GM19238 (cell line): ENCODE measurements around the gene CTBP2.

Experiments used
- DNase-seq: peaks from one replicate; pipeline ENCODE4 v3.0.0; 2011; ENCODE audit warnings: low spot score; ENCODE audit not compliant: insufficient read length

CTBP2 gene

DNA sequence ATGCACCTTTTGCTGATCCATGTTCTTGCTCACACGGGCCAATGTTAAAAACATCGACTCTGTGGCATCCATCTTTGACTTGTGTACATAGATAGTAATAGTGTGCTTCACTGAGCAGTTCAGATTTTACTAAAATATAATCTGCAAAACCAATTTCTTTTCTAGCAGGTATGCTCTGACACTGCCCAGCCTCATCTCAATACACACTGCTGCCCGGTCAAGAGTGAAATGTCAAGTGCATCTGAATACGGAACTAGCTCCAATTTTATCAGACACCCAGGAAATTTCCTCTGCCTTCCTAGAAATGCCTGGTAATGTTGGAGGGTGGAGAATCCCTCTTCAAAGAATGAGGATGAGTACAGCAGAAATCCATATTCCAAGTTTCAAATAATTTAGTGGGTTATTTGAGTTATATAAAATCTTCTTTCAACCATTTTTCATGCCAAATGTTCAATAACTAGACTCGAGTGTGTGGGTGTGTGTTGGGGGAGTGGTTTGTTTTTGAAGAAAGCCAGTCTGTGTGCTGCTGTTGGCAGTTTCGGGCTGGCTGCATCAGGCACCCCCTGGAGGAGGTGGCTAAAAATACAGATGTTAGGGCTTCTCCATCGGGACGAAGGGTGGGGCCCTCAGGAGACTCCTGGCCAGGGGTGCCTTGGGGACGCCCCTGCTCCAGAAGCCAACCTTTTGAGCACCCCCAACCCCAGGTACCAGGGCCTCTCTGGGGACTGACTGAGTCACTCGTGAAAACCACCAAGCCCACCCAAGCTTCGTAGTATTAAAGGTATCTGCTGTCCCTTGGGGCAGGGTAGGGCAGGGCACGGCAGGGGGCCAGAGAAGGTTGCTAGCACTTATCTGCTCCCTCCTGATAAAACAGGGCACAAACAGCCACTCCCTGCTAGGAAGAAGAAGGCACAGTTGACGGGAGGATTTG is 15.4 kb downstream of the CTBP2 start:
- DNase-seq = no peak

DNA sequence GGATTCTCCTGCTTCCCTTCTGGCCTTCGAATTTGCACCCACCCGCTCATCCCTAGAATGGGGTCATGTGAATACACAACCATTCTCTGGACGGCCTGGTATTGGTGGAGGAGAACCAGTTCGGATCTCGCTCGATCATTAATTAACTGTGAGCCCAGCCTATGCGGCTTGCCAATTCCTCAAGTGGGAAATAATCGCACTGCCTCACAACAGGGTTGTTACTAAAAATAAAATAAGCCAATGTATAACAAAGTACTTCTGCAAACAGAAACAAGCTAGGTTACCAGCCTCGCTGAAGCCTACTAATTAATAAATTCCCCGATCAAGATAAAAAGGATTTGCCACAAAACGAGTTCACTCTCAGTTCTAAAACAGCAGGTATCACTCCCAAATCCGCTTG is 16.2 kb downstream of the CTBP2 start:
- DNase-seq = no peak

DNA sequence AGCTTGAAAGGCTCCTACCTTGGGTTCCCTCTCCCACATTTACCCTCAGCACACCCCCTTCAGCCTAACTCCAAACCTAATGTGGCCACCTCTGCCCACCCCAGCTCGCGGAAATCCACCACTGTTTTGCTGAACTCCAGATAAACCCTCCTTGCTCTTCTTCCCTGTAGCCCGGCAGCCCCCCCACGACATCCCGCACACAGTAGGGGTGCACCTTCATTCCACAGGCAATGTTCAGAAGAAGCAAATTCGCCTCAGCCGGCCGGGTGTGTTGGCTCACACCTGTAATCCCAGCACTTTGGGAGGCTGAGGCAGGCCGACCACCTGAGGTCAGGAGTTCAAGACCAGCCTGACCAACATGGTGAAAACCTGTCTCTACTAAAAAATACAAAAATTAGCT is 17.4 kb downstream of the CTBP2 start:
- DNase-seq = no peak

DNA sequence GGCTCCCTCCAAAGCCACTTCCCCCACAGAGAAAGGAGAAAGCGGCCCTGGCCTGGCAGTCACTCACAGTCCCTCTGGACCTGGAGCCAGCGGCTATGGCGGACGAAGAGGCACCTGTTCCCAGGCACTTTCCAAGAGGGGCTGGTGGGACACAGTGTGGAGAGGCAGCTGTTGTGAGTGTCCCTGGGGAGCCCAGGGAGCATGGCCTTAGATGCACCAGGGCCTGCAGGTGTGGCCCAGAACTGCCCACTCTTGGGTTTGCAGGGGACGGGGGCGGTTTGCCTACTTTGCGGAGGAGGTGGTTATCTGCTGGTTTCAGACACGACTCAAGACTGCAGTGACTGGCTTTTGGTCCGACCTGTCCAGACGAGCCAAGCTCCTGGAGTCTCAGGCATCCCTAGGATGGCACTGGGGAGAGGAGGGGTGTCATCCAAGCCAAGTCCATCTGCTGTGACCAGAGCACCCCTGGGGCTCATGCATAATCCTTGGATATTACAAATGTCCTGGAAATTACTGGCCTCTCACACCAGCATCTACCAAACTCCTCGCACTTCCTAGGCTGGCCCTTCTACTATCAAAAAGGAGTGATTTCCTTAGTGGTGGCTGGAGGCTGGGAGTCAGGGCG is 18.4 kb downstream of the CTBP2 start:
- no peak for DNase-seq

DNA sequence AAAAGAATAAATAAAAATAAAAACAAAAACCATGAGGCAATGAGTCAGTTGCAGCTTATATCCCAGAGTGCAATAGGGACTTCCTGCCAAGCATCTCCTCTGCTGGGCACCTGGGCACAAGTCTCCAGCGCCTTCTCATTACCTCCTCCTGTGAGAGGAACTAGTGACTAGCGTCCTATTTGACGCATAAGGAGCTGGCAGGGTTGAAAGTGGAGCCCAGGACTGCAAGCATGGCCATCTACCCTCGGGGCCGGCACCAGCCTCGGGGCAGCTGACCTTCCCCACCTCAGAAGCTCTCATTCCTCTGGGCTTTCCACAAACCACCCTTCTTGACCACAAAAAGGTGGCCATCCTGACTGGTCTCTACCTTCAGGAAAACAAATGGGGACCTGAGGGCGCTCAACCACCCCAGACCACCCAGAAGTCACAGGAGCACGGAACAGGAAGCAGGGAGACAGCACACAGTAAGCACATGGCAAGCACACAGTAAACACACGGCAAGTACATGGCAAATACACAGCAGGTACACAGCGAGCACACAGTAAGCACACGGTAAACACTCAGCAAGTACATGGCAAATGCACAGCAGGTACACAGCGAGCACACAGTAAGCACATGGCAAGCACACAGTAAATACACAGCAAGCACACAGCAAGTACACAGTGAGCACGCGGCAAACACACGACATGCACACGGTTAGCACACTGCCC is 19.1 kb downstream of the CTBP2 start:
- DNase-seq = no peak

DNA sequence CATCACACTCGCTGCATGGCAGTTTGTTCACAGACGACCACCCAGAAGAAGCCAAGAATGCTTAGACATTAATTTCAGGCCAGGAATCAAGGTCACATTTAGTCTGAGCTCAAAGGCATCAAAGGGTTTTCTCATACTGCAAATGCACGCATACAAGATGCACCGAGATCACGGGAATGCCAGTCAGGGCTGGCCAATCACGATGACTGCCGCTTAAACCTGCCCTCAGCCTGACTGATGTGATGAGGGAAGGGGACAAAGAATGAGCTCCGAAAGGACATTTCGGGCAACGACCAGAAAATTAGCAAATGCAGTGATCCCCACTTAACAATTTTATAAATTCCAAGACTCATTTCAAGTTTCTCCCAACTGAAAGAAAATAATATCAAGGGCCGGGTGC is 20.2 kb downstream of the CTBP2 start:
- DNase-seq = no peak

DNA sequence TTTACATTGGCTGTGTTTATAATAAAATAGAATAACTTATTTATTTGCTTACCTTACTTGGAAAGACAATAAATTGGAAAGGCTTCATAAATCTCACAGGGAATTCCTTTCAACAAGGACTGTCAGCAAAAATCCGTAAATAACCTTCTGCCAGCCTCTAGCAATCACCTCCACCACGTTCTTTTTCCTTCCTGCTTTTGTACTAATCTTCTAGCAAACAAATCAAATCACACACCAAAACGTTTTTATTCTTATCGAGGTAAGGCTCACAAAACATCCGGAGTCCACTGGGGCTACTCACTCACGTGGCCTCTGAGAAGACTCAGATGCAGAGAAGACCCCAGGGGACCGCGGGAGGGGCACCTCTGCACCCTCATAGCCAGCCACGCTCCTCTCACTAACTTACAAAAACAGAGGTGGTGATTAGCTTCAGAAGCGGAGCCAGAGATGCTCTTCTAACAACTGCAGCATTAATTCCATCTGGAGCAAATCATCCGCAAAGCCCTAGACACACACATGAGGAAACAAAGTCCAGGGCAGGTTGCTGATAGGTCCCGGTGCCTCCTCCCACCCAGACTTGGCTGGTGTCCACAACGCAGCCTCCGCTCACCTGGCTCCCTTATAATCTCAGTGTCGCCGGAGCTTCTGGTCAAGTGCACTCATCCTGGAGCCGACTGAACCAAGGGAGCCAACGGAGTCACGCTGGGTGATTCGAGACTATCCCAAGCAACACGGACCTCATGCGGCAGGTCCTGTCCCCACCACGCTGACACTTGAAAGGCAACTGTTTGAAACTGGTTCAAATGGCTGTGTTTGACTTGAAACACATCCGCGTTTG is 22.5 kb downstream of the CTBP2 start:
- DNase-seq = no peak

DNA sequence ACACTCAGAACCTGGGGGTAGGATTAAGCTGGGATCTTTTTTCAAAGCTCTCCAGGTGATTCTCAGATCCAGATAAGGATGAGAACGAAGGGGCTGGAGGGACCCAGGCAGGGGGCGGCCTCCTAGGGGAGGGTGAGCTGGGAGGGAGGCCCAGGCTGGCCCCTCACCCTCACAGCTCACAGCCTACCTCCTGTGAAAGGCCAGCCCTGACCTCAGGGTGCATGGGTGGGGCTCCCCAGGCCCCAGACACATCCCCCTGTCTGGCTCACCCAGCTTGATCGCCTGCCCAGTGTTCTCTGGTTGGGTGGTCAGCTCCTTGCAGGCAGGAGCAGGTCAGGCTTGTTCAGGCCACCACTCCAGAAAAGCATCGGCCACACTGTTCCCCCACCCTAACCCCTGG is 24.3 kb downstream of the CTBP2 start:
- DNase-seq = no peak

DNA sequence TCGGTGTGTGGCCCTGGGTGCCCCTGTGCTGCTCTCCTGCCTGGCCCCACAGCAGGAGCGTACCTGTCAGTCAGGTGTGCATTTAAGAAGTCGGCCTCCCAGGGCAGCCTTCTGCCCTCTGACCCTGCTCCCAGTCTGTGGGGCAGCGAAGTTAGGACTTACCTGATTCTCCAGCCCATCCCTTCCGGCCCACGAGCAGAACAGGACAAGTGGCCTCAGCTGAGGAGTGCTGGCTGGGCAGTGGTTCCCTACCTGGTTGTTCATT is 24.7 kb downstream of the CTBP2 start:
- DNase-seq = no peak

DNA sequence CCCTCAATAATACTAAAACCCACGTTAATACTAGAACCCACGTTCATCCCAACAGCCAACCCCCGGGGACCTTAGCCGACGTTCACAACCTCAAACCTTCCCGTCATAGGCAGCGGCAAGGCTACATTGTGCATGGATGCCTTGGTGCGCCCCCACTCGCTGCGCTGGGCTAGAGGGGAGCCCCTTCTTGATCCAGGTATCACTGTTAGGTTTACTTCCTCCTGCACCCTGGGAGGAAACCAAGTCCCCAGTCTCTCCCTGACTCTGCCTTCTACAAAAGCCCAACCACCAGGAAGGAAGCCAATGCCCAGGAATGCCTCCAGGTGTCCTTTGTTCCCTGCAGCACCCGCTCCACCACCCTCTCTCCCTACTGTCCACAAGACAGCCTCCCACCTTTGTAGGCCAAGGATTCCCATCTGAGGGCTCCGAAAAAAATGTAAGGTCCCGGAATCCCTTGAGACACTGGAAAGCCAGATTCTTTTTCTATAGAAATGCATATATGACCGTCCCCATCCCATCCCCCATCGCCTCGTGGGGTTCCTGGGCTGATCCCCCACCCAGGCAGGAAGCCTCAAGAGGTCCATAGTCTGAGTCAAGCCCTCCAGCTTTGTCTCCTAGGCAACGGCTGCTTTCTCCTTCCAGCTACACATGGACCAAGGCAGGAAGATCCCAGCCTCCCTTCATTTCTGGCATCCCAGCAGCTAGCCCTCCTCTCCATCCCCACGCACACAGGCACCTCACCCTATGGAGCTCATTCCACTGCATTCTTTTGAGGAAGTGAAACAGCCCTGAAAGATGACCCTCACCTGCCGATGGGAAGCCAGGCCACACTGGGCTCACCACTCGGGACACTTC is 25.2 kb downstream of the CTBP2 start:
- no peak for DNase-seq

DNA sequence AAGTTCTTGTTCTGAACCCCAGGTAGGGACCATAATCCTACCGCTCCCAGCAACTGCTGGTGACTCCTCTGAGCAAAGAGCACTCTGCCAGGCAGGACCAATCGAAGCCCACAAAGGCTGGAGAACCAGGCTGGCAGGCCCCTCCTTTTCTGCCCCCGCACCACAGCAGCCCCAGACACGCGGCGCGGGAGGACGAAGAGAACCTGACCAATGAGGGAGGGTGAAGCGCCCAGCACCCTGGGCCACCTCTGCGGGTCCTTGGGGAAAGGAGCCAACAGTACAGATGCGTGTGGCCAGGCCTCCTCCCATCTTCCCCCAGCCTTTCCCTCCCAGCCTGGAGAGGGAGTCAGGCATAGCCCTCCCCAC is 25.9 kb downstream of the CTBP2 start:
- no peak for DNase-seq

DNA sequence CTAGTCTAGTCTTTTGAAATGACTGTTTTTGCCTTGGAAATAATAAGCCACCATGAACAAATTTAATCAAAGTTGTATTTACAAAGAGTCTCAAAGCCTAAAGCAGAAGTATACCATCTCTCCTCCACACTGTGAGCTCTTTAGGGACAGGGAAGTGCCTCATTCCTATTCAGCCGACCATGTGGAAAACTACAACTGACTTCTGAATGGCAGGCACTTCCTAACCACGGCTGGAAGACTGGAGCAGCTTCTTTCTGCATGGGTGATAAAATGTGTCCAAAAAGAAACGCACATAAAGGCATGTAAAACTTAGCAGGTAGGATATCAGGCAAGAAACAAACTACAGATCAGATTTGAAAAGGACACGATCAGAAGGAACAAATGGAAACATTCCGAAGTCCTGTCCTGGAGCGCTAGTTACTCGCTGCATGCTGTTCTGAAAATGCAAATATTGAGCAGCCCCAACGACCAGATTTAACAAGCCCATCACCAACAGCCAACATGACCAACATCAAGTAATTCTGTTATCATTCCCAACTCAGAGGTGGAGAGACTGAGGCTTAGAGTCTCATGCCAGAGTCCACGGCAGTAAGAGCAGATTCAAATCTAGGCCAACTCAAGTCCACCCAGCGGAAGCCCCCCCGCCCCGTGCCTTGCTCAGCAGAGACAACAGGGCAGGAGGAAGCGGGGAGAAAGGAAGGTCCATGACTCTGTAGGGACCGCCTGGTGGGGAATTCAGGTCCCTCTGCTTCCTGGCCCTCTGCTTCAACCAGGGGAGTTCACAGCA is 26.5 kb downstream of the CTBP2 start:
- no peak for DNase-seq

DNA sequence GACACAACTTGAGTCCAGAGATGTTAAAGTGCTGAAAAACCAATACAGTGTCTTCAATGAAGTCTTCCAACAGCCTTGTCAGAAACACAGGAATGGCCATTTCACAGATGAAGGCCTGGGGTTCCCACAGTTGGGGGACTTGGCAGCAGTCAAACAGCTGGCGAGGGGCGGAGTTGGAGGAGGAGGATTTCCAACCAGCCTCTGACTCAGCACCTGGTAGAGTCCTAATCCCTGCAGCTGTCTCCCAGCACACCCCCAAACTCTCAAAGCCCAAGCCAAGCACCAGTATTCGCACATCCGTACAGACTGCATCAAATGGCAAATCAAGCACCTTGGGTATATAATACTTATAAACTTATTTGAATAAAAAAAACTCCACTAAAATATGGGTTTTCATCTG is 28.0 kb downstream of the CTBP2 start:
- no peak for DNase-seq

DNA sequence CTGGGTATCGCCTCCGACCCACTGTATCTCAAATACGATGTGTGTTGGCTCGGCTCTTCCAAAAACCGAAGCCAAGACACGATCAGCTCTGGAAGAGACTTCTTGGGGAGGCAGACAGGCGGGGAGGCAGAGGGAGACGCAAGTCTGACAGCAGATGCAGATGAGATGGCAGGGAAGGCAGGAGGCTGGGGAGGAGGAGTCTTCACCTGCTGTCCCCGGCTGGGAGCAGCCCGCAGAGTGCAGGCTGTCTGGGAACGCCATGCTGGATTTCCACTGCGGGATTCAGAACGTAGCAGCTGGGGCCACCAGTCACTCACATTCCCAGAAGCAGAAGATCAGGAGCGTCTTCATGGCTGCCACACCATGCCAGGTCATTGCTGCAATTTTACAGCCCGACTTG is 29.4 kb downstream of the CTBP2 start:
- DNase-seq = no peak

DNA sequence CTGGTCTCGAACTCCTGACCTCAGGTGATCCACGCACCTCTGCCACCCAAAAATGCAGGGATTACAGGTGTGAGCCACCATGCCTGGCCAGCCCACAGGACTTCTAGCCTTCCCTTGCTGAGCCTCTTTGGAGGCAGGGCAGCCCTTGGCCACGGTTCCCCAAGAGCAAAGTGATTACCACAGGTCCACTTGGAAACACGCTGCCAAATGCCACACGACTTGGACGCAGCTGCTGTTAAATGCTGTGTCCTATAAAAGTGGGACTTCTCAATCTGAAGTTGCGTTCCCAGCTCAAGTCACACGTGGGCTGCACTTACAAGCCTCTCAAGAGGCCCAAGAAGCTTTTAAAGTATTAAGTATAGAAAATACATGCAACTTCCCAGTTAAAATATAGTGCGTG is 30.1 kb downstream of the CTBP2 start:
- no peak for DNase-seq

DNA sequence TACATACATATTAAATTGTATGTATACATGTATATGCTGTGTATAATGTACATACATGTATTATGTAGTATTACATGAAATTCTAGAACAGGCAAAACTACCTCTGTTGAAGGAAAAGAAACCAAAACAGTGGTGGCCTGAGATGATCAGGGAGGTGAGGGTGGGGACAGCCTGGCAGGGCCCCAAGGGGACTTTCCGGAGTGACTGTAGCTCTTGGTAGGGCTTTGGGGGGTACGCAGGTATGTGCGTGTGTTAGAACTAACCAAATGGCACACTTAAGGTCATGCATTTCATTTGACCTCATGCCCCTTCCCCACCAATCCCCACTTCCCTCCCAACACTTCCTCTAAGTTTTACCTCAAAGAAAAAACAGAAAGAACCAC is 31.3 kb downstream of the CTBP2 start:
- no peak for DNase-seq

DNA sequence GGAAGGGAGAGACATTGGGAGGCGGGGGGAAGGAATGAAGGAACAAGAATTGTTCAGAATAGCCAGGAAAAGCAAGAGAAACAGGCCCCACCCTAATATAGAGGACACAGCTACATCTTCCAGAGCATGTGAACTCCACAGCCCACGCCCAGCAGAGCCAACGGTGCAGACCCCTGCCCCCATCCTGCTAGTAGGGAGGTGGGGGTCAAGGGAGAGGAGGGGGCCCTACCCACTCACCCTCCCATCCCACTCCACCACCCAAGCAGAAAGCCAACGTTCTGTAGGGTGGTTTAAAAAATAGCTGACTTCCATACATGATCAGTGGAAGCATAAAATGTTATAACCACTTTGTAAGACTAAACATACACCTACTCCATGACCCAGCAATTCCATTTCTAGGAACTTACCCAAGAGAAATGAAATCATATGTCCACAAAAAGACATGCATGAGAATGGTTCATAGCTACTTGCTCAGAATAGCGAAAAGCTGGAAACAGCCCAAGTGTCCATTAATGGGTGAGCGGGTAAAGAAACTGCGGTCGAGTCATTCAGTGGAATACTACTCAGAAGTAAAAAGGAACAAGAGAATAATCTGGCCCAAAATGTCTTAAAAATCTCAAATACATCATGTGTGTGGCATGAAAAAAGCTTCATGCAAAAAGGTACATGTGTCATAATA is 31.8 kb downstream of the CTBP2 start:
- DNase-seq = no peak

DNA sequence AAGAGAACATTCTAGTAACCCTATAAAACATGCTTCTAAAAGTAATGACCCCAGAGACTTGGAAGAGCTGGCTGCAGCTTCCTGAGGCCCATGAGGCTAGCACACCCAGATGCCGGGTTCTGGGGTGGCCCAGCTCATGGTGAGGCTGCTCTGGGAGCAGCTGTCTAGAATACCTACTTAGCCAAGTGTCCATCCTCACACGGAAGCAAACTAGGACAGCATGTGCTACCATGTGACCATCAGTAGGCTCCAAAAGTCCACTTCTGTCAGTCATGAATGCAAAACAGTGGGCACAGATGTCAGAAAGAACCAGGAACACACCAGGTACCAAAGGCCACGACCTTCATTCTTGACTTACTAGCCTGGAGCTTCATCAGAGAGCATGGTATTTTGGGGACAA is 32.4 kb downstream of the CTBP2 start:
- no peak for DNase-seq

DNA sequence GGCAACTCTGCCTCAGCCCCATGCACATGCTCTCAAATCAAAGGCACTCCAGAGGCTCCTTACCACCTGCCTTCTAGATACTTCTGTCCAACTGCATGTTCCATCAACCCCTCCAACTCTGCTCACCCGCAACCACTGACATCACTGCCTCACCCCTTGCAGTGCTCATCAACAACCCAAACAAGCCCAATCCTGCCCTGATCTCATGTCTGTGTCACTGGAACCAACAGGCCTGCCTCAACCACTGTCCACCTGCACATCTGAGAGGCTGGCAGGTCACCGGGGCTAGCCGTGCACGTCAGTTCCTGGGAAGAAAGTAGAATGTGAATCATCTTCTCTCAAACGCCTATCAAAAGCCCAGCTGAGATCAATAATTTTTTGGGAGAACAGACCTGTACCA is 33.3 kb downstream of the CTBP2 start:
- no peak for DNase-seq
